GM12864 (cell line): ENCODE measurements around the gene CHAF1B.
"Not testable (repeated sequence)": the region's sequence is repeated elsewhere in the genome, so short reads cannot be mapped to it uniquely, and the experiment has no call there.

Source experiments
- DNase-seq: peaks from one replicate; pipeline ENCODE4 v3.0.0-alpha.2; 2011; ENCODE audit warnings: low read depth
- H3K4me3 ChIP-seq: 2 replicates; pipeline ENCODE4 v1.5.1; 2011; ENCODE audit warnings: mild to moderate bottlenecking, low read depth, low read length, control low read depth
- CTCF ChIP-seq: IDR thresholded peaks from 2 replicates; pipeline ENCODE4 v1.5.1; 2011; ENCODE audit warnings: low read depth, mild to moderate bottlenecking, moderate library complexity, low read length, control low read depth, inconsistent platforms; ENCODE audit errors: missing control alignments

Gene CHAF1B

GRCh38 chr21:36388096-36388495, 2.9 kb downstream of the CHAF1B start:
- DNase-seq = no peak
- no peak overlapping the region for H3K4me3 ChIP-seq
- no peak for TF ChIP-seq CTCF

DNA sequence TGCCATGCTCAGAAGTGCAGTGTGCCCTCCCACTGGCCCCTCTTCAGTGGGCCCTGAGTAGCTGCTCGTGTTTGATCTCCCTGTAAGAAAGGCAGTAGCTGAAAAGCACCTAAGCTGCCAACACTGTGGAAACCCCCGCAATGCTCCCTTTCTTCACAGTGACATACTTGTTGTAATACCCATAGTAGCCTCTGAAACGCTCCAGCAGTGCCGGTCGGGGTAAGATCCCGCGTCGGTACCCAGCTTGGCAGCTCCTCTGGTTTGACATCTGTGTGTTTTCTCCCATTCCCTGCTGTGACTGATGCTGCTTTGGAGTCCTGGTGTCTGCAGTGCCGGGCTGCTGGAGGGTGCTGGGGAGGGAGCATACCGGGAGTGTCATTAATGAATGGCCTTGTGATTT, 3.6 kb downstream of the CHAF1B start:
- peak; percentile 40 for TF ChIP-seq CTCF
- DNase-seq = no peak

DNA sequence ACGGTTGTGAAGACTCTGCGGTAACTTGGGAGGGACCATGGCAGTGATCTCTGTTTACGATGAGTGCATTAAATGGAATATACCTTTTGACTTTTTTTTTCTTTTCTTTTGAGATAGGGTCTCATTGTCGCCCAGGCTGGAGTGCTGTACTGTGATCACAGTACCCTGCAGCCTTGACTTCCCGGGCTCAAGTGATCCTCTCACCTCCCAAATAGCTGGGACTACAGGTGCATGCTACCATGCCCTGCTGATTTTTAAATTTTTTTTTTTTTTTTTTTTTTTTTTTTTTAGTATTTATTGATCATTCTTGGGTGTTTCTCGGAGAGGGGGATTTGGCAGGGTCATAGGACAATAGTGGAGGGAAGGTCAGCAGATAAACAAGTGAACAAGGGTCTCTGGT, 6.5 kb downstream of the CHAF1B start:
- not testable (repeated sequence) for H3K4me3 ChIP-seq, DNase-seq

More for the DNA sequence above, 3.6 kb downstream of the CHAF1B start:
- no peak overlapping the region for H3K4me3 ChIP-seq

DNA sequence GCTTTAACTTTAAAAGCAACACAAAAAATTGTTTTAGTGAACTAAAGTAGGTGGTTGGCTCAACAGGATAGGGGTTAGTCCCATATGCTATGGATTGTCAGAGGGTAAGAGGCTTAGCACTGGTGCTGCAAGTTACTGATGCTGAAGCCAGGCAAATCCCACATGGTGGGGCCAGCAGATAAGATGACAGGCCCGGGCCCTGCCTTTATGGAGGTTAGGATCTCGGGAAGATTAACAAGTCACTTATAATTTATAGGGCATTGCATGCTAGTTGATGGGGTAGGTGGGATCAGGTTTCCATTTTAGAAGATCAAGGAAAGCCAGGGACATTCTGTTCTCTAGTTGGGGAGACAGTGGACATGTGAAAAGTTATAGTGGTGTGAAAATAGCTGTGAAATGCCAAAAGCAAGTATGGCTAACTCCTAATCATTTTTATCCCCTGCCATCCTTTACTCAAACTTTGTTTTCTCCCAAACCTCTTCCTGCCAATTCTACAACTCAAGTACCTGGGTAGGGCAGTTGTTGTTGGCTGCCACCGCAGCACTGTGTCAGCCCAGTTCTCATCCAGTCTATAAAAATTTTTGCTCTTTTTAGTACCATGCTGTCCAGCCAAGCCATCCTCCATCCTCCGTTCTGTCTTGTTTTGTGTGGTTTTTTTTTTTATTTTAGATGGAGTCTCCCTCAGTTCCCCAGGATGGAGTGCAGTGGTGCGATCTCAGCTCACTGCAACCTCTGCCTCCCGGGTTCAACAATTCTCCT, 10.3 kb downstream of the CHAF1B start:
- no peak for TF ChIP-seq CTCF
- no peak for DNase-seq

GRCh38 chr21:36396325-36396724, 11.1 kb downstream of the CHAF1B start:
- no peak for TF ChIP-seq CTCF
- no peak overlapping the region for H3K4me3 ChIP-seq
- no peak for DNase-seq

More for the DNA sequence above, 10.3 kb downstream of the CHAF1B start:
- no peak overlapping the region for H3K4me3 ChIP-seq

- DNase-seq = no peak
- H3K4me3 ChIP-seq = no peak overlapping the region
- no peak for TF ChIP-seq CTCF
These were observed 11.8 kb downstream of the CHAF1B start for GRCh38 chr21:36396971-36397370.

DNA sequence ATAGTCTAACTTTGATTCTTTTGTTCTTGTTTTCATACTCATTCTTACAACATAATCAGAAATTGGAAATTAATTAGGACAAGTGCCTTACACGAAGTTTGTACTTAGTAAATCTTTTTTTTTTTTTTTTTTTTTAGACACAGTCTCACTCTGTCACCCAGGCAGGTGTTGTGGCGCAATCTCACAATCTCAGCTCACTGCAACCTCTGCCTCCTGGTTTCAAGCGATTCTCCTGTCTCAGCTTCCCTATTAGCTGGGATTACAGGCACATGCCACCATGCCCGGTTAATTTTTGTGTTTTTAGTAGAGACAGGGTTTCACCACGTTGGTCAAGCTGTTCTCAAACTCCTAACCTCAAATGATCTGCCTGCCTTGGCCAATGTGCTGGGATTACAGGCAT, 12.4 kb downstream of the CHAF1B start:
- TF ChIP-seq CTCF = no peak
- DNase-seq = no peak
- no peak overlapping the region for H3K4me3 ChIP-seq

DNA sequence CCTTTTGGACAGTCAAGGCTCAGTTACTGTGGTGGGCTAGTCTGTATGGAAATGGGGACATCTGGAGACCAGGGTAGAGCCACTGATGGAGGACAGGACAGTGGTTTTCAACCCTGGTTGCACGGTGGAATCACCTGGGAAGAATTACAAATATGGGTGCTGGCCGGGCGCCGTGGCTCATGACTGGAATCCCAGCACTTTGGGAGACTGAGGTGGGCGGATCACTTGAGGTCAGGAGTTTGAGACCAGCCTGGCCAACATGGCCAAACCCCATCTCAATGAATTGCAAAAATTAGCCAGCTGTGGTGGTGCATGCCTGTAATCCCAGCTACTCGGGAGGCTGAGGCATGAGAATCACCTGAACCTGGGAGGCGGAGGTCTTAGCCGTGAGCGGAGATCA, 14.5 kb downstream of the CHAF1B start:
- DNase-seq, H3K4me3 ChIP-seq: not testable (repeated sequence)
